ENCODE data around the gene CTRL.

The CTRL gene

GRCh38 chr16:67967958-67968399 is 36.3 kb upstream of the CTRL start:
- no peak for TF ChIP-seq SNAI2 (CRISPR knock-in tag; IDR thresholded peaks at IDR 0.05)
- peak; percentile 50 for ATAC-seq

DNA sequence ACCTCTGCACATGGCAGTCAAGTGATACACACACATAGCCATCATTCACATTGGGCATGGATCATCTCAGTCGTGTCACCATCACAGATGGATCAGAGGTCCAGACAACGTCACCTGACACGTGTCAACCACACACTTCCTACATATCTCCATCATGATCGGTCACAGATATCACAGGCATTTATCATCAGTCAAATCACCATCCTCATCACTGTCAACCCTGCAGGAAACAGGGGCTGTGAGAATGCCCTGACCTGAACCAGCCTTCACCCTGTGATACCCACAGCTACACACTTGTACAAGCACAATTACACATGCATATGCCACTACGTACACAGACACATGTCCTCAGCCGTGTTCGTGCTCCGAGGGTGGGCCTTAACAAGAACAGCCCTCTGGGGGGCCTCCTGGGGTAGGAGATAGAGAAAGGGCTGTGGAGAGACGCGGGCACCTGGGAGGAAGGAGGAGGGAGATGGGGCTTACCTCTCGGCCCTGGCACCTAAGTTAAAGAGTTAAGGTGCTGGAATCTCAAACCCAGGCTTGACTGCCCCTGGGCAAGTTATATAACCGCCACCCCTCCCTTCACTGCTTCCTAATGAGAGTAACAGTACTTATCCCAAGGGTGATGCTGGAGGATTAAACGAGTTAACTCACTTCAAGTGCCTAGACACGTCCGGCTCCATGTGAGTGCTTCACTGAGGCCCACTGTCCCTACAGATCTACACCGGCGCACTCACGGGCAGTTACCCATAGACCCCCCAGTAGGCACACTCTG is 35.7 kb upstream of the CTRL start:
- peak; percentile 7 for ATAC-seq
- TF ChIP-seq TOX (CRISPR knock-in tag; IDR thresholded peaks at IDR 0.05; ENCODE audit: borderline replicate concordance), result no peak
- TF ChIP-seq BACH2 (CRISPR knock-in tag; IDR thresholded peaks at IDR 0.05; ENCODE audit: borderline replicate concordance), result no peak
- TF ChIP-seq OSR1 (CRISPR knock-in tag; IDR thresholded peaks at IDR 0.05), result no peak
- TF ChIP-seq, protein P1, sequence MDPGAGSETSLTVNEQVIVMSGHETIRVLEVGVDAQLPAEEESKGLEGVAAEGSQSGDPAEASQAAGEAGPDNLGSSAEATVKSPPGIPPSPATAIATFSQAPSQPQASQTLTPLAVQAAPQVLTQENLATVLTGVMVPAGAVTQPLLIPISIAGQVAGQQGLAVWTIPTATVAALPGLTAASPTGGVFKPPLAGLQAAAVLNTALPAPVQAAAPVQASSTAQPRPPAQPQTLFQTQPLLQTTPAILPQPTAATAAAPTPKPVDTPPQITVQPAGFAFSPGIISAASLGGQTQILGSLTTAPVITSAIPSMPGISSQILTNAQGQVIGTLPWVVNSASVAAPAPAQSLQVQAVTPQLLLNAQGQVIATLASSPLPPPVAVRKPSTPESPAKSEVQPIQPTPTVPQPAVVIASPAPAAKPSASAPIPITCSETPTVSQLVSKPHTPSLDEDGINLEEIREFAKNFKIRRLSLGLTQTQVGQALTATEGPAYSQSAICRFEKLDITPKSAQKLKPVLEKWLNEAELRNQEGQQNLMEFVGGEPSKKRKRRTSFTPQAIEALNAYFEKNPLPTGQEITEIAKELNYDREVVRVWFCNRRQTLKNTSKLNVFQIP (CRISPR knock-in tag; IDR thresholded peaks at IDR 0.05; ENCODE audit: borderline replicate concordance, low read depth), result no peak
- no peak for TF ChIP-seq ZFP30 (CRISPR knock-in tag; IDR thresholded peaks at IDR 0.05)
- TF ChIP-seq TSHZ2 (CRISPR knock-in tag; IDR thresholded peaks at IDR 0.05), result no peak
- TF ChIP-seq SNAI2 (CRISPR knock-in tag; IDR thresholded peaks at IDR 0.05), result no peak
- TF ChIP-seq GLIS3 (CRISPR knock-in tag; IDR thresholded peaks at IDR 0.05), result no peak
- no peak for TF ChIP-seq CREB5 (CRISPR knock-in tag; IDR thresholded peaks at IDR 0.05; ENCODE audit: low read depth)
- no peak for TF ChIP-seq PPARA (CRISPR knock-in tag; IDR thresholded peaks at IDR 0.05; ENCODE audit: borderline replicate concordance)
- TF ChIP-seq CSDC2 (CRISPR knock-in tag; IDR thresholded peaks at IDR 0.05), result no peak
- TF ChIP-seq ESRRG (CRISPR knock-in tag; IDR thresholded peaks at IDR 0.05), result no peak
- no peak for TF ChIP-seq ZNF70 (CRISPR knock-in tag; IDR thresholded peaks at IDR 0.05)
- no peak for TF ChIP-seq ARNTL (CRISPR knock-in tag; IDR thresholded peaks at IDR 0.05; ENCODE audit: borderline replicate concordance, low read depth)
- TF ChIP-seq, protein P2, sequence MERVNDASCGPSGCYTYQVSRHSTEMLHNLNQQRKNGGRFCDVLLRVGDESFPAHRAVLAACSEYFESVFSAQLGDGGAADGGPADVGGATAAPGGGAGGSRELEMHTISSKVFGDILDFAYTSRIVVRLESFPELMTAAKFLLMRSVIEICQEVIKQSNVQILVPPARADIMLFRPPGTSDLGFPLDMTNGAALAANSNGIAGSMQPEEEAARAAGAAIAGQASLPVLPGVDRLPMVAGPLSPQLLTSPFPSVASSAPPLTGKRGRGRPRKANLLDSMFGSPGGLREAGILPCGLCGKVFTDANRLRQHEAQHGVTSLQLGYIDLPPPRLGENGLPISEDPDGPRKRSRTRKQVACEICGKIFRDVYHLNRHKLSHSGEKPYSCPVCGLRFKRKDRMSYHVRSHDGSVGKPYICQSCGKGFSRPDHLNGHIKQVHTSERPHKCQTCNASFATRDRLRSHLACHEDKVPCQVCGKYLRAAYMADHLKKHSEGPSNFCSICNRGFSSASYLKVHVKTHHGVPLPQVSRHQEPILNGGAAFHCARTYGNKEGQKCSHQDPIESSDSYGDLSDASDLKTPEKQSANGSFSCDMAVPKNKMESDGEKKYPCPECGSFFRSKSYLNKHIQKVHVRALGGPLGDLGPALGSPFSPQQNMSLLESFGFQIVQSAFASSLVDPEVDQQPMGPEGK (CRISPR knock-in tag; IDR thresholded peaks at IDR 0.05; ENCODE audit: borderline replicate concordance), result no peak
- no peak for TF ChIP-seq RARB (CRISPR knock-in tag; IDR thresholded peaks at IDR 0.05)
- no peak for TF ChIP-seq ZNF8 (CRISPR knock-in tag; IDR thresholded peaks at IDR 0.05)
- TF ChIP-seq ISL1 (CRISPR knock-in tag; IDR thresholded peaks at IDR 0.05), result no peak

- no peak for TF ChIP-seq SNAI2 (CRISPR knock-in tag; IDR thresholded peaks at IDR 0.05)
- TF ChIP-seq ZNF565 (CRISPR knock-in tag; conservative IDR thresholded peaks at IDR 0.05; ENCODE audit: low read depth), result no peak
- ATAC-seq, result peak; percentile 14
Measured at GRCh38 chr16:67966549-67967182, 35.0 kb upstream of the CTRL start.

Measured in SK-N-SH treated with all-trans-retinoic acid at 6 μM for 48 hours (cell line).